Mammary epithelial cell (primary cell): Measurements from ENCODE around the gene INCENP.

Source experiments
- EZH2 ChIP-seq: IDR thresholded peaks from 2 replicates; pipeline ENCODE4 v1.6.1; 2012; ENCODE audit warnings: low read length, inconsistent platforms, borderline replicate concordance
- TF ChIP-seq, protein P1 (sequence below), 2 donors: IDR thresholded peaks in 1 of 2; conservative IDR thresholded peaks in 1 of 2; 2 replicates each; pipeline ENCODE4 v1.5.1; 2011 to 2012; ENCODE audit warnings: inconsistent platforms in 2 of 2, low read length in 2 of 2, mild to moderate bottlenecking in 2 of 2, control low read depth in 1 of 2, low read depth in 1 of 2; ENCODE audit not compliant: insufficient read depth in 1 of 2; ENCODE audit errors: extremely low read depth in 1 of 2

- TF ChIP-seq, protein P1, sequence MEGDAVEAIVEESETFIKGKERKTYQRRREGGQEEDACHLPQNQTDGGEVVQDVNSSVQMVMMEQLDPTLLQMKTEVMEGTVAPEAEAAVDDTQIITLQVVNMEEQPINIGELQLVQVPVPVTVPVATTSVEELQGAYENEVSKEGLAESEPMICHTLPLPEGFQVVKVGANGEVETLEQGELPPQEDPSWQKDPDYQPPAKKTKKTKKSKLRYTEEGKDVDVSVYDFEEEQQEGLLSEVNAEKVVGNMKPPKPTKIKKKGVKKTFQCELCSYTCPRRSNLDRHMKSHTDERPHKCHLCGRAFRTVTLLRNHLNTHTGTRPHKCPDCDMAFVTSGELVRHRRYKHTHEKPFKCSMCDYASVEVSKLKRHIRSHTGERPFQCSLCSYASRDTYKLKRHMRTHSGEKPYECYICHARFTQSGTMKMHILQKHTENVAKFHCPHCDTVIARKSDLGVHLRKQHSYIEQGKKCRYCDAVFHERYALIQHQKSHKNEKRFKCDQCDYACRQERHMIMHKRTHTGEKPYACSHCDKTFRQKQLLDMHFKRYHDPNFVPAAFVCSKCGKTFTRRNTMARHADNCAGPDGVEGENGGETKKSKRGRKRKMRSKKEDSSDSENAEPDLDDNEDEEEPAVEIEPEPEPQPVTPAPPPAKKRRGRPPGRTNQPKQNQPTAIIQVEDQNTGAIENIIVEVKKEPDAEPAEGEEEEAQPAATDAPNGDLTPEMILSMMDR (conservative IDR thresholded peaks at IDR 0.05 in 1 of 2, IDR thresholded peaks at IDR 0.05 in 1 of 2; ENCODE audit: extremely low read depth in 1 of 2, insufficient read depth in 1 of 2, low read depth in 1 of 2, low read length in 2 of 2), result no peak
- no peak for TF ChIP-seq EZH2
These were observed 8.6 kb upstream of the INCENP start for GRCh38 chr11:62115085-62115694.
